GM12878 (cell line): ENCODE results near the gene CNN2. TPM values are rescaled to one million over a fixed set of nuclear protein-coding genes. Genes with fewer than 3 reads are reported as not detected.

Source experiments
- BCLAF1 ChIP-seq: fragments of 450-650 bp; IDR thresholded peaks from 2 replicates; pipeline ENCODE4 v1.6.1; 2017; ENCODE audit warnings: antibody characterized with exemption, mild to moderate bottlenecking, moderate library complexity
- CUX1 ChIP-seq: IDR thresholded peaks from 2 replicates; pipeline ENCODE4 v1.6.1; 2012; ENCODE audit warnings: improper control_type of control experiment, low read depth, low read length; ENCODE audit not compliant: insufficient replicate concordance
- ESRRA ChIP-seq: IDR thresholded peaks from 2 replicates; pipeline ENCODE4 v1.6.1; 2012; ENCODE audit warnings: mild to moderate bottlenecking, low read length, improper control_type of control experiment
- EZH2 ChIP-seq: IDR thresholded peaks from 2 replicates; pipeline ENCODE4 v1.6.1; 2012; ENCODE audit warnings: low read depth, mild to moderate bottlenecking, control low read depth, inconsistent platforms, low read length, borderline replicate concordance; ENCODE audit not compliant: control insufficient read depth
- IKZF1 ChIP-seq: fragments of 450-650 bp; conservative IDR thresholded peaks from 2 replicates; pipeline ENCODE4 v1.6.1; 2017; ENCODE audit warnings: antibody characterized with exemption, mild to moderate bottlenecking
- KDM1A ChIP-seq: fragments of 200-600 bp; sonication (generic); IDR thresholded peaks from 2 replicates; pipeline ENCODE4 v1.6.1; 2016; ENCODE audit warnings: borderline replicate concordance
- KLF5 ChIP-seq: fragments of 450-650 bp; IDR thresholded peaks from 2 replicates; pipeline ENCODE4 v1.6.1; 2014; ENCODE audit warnings: mild to moderate bottlenecking; ENCODE audit not compliant: partially characterized antibody
- MAX ChIP-seq: IDR thresholded peaks from 2 replicates; pipeline ENCODE4 v1.6.1; 2012; ENCODE audit warnings: low read depth, low read length, improper control_type of control experiment
- MYB ChIP-seq: fragments of 150-350 bp; IDR thresholded peaks from 2 replicates; pipeline ENCODE4 v1.6.1; 2014; ENCODE audit warnings: mild to moderate bottlenecking, low read depth, low read length, borderline replicate concordance
- PBX3 ChIP-seq: IDR thresholded peaks from 2 replicates; pipeline ENCODE4 v1.6.1; 2011; ENCODE audit warnings: mild to moderate bottlenecking, low read depth, low read length, moderate library complexity; ENCODE audit not compliant: insufficient replicate concordance
- POLR2A ChIP-seq: IDR thresholded peaks from 2 replicates; pipeline ENCODE4 v1.6.1; 2011; ENCODE audit warnings: low read depth, mild to moderate bottlenecking, low read length
- POLR2AphosphoS5 ChIP-seq: IDR thresholded peaks from 2 replicates; pipeline ENCODE4 v1.6.1; 2011; ENCODE audit warnings: mild to moderate bottlenecking, low read length, inconsistent platforms
- RAD51 ChIP-seq: fragments of 450-650 bp; IDR thresholded peaks from 2 replicates; pipeline ENCODE4 v1.6.1; 2016; ENCODE audit warnings: moderate library complexity, mild to moderate bottlenecking, inconsistent platforms
- RB1 ChIP-seq: fragments of 450-650 bp; formaldehyde crosslinking; IDR thresholded peaks from 2 replicates; pipeline ENCODE4 v1.6.1; 2017; ENCODE audit warnings: mild to moderate bottlenecking, borderline replicate concordance
- SUZ12 ChIP-seq: fragments of 200-600 bp; sonication (generic); IDR thresholded peaks from one replicate; pipeline ENCODE4 v1.6.1; 2018; ENCODE audit warnings: antibody characterized with exemption, mild to moderate bottlenecking; ENCODE audit not compliant: unreplicated experiment
- TBL1XR1 ChIP-seq: IDR thresholded peaks from 2 replicates; pipeline ENCODE4 v1.6.1; 2012; ENCODE audit warnings: low read depth, low read length, improper control_type of control experiment
- TCF7 ChIP-seq: IDR thresholded peaks from 2 replicates; pipeline ENCODE4 v1.6.1; 2014; ENCODE audit warnings: antibody characterized with exemption, borderline replicate concordance
- USF1 ChIP-seq: IDR thresholded peaks from 2 replicates; pipeline ENCODE4 v1.6.1; 2011; ENCODE audit warnings: borderline replicate concordance, low read depth, mild to moderate bottlenecking, moderate library complexity, mixed read lengths, low read length; ENCODE audit not compliant: insufficient read depth; ENCODE audit errors: extremely low read length
- WRNIP1 ChIP-seq: IDR thresholded peaks from 2 replicates; pipeline ENCODE4 v1.6.1; 2011; ENCODE audit warnings: low read depth, low read length, improper control_type of control experiment, borderline replicate concordance
- polyA plus RNA-seq, 11 experiments: library from polyadenylated mRNA; depleted of rRNA in 4 of 11; unstranded in 6 of 11; stranded (reverse) in 5 of 11; fragments of >200 nt; fragmentation: Nextera tagmentation in 4 of 11; fragmentation: Illumina TruSeq in 1 of 11; extraction: Ambion mirVana in 4 of 11; extraction: Trizol in 1 of 11; gene quantifications; 1 replicate in 1 of 11; 2 replicates in 10 of 11; pipeline versions ENCODE4 v1.2.1 to v1.2.3, GENCODE V29; 2011 to 2016; ENCODE audit warnings: inconsistent platforms in 2 of 11, missing spikeins in 2 of 11, low read depth in 1 of 11
- total RNA-seq, 4 experiments: library from RNA; depleted of rRNA in 3 of 4; stranded (reverse); fragments of >200 nt in 3 of 4; fragmentation: Illumina TruSeq in 1 of 4; extraction: Trizol in 1 of 4; gene quantifications; 2 replicates each; pipeline versions ENCODE4 v1.2.1 to v1.2.3, GENCODE V29; 2013 to 2021

Gene CNN2
- total and polyA plus RNA-seq, 10 of the 15 experiments (the other 5 are each of a cell fraction or from before 2014, with no cell fraction given) = 34.7 to 311 (median 172) TPM

- TF ChIP-seq MAX = peak; percentile 80
- TF ChIP-seq POLR2A = peak; percentile 90
- TF ChIP-seq RAD51 = no peak
- no peak for TF ChIP-seq MYB
- no peak for TF ChIP-seq EZH2
- TF ChIP-seq WRNIP1 = no peak
- no peak for TF ChIP-seq CUX1
- peak; percentile 57 for TF ChIP-seq KLF5
- TF ChIP-seq PBX3 = peak; percentile 17
- TF ChIP-seq KDM1A = no peak
- no peak for TF ChIP-seq SUZ12
- peak; percentile 97 for TF ChIP-seq IKZF1
- peak; percentile 77; the same call in 1 of the 2 replicates for TF ChIP-seq RB1
- no peak for TF ChIP-seq TCF7
- no peak for TF ChIP-seq BCLAF1
- TF ChIP-seq TBL1XR1 = 0 out of 2 replicates have a peak, but pooled peaks have one; percentile 18
- TF ChIP-seq ESRRA = no peak
- TF ChIP-seq POLR2AphosphoS5 = peak; percentile 64; the same call in 1 of the 2 replicates
- TF ChIP-seq USF1 = peak; percentile 52
Observed at GRCh38 chr19:984165-984967, 42.0 kb upstream of the CNN2 start, which contains the start of gene WDR18 (continued).
